GF-D8 (cell line): ENCODE measurements around the gene NUDT16L1.

ENCODE experiments used
- DNase-seq: peaks from one replicate; lab custom pipeline; 2025; lab: John Stamatoyannopoulos, UW

NUDT16L1 gene

GRCh38 chr16:4683255-4684057 lies 9.9 kb upstream of the NUDT16L1 start:
- no peak for DNase-seq

GRCh38 chr16:4684058-4684715 lies 9.2 kb upstream of the NUDT16L1 start:
- DNase-seq: no peak

GRCh38 chr16:4684763-4685162 lies 8.6 kb upstream of the NUDT16L1 start:
- no peak for DNase-seq

GRCh38 chr16:4685292-4685691 lies 8.1 kb upstream of the NUDT16L1 start:
- no peak for DNase-seq

- DNase-seq: no peak
Observed at GRCh38 chr16:4685776-4686496, 7.4 kb upstream of the NUDT16L1 start.

GRCh38 chr16:4686497-4687210 lies 6.7 kb upstream of the NUDT16L1 start:
- DNase-seq: no peak

GRCh38 chr16:4687416-4687815 lies 5.9 kb upstream of the NUDT16L1 start:
- no peak for DNase-seq

GRCh38 chr16:4687946-4688673 lies 5.3 kb upstream of the NUDT16L1 start:
- DNase-seq: no peak

GRCh38 chr16:4688674-4689045 lies 4.7 kb upstream of the NUDT16L1 start:
- DNase-seq: no peak

- DNase-seq: no peak
Observed at GRCh38 chr16:4689091-4689671, 4.2 kb upstream of the NUDT16L1 start.

- DNase-seq: no peak
Observed at GRCh38 chr16:4689864-4690704, 3.3 kb upstream of the NUDT16L1 start.

- DNase-seq: peak; percentile 66
Observed at GRCh38 chr16:4690946-4691665, 2.3 kb upstream of the NUDT16L1 start.

GRCh38 chr16:4691666-4692412 lies 1.5 kb upstream of the NUDT16L1 start:
- no peak for DNase-seq

GRCh38 chr16:4692460-4693295 lies 684 bp upstream of the NUDT16L1 start:
- DNase-seq: no peak

- DNase-seq: no peak
Observed at GRCh38 chr16:4693956-4694641, 737 bp downstream of the NUDT16L1 start.

- no peak for DNase-seq
Observed at GRCh38 chr16:4694642-4695451, 1.5 kb downstream of the NUDT16L1 start.
